H1 (cell line): ENCODE results near the gene NIPAL3. TPM values are rescaled to one million over a fixed set of nuclear protein-coding genes. Genes with fewer than 3 reads are reported as not detected.

Experiments used
- KDM5A ChIP-seq: fragments of 200-600 bp; IDR thresholded peaks from 2 replicates; pipeline ENCODE4 v1.7.1; 2012; ENCODE audit warnings: mild to moderate bottlenecking, low read length, inconsistent platforms, mixed read lengths
- polyA plus RNA-seq, 7 experiments: library from polyadenylated mRNA; depleted of rRNA in 3 of 7; stranded (reverse) in 5 of 7; unstranded in 2 of 7; fragments of >200 nt in 5 of 7; fragments of 200-250 nt in 2 of 7; gene quantifications; 1 replicate in 5 of 7; 2 replicates in 1 of 7; 4 replicates in 1 of 7; pipeline versions ENCODE4 v1.2.1 to v1.2.3, GENCODE V29; 2011 to 2013; ENCODE audit warnings: missing spikeins in 2 of 7, mixed read lengths in 2 of 7
- total RNA-seq: library from RNA; stranded (reverse); fragmentation: NEBNext Ultra II Directional; extraction: Animal tissue kit (Norgen Biotek cat#: 25700); gene quantifications from 2 replicates; pipeline ENCODE4 v1.2.1, GENCODE V29; 2021

Gene NIPAL3
- total and polyA plus RNA-seq, 2 of the 8 experiments (the other 6 are each of a cell fraction or from before 2014, with no cell fraction given): 8.8 to 11.0 TPM

DNA sequence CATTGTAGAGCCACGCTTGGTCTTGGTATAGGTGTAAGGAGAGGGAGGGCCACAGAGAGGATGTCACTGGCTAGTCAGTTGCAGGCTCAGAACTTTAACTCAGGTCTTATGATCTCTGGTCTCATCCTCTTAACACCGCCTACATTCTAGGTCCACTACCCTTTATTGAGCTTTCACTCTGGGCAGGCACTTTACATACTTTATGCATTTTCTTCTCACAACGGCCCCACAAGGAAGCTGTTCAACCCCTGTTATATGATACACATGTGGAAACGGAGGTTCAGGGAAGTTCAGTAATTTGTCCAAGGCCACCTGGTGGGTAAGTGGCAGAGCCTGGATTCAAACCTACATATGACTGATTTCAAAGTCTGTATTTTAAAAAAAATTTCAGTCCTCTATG is 61.7 kb downstream of the NIPAL3 start (continued):
- TF ChIP-seq KDM5A: no peak
